WTC11 (cell line): ENCODE measurements around the gene KCNC4. TPM values are rescaled to one million over a fixed set of nuclear protein-coding genes. Genes with fewer than 3 reads are reported as not detected.

ENCODE experiments used
- ATAC-seq: fragments of 200-7000 bp; cut with Tn5 transposase; 2 replicates; pipeline ENCODE4 v1.10.0; 2021; ENCODE audit warnings: mild to moderate bottlenecking, moderate library complexity
- CTCF ChIA-PET: fragments of 300-600 bp; sonication (Branson Sonifier 250); formaldehyde crosslinking; loops from one replicate; lab custom pipeline; 2021; ENCODE audit warnings: antibody characterized with exemption; lab: Charles Lee
- POLR2A ChIA-PET: fragments of 350-600 bp; sonication (Branson Sonifier 250); formaldehyde crosslinking; loops from one replicate; lab custom pipeline; 2021; ENCODE audit warnings: antibody characterized with exemption; lab: Charles Lee
- DNase-seq: peaks from one replicate; pipeline ENCODE4 v3.0.0; 2021; ENCODE audit warnings: low spot score
- H3K27ac Mint-ChIP-seq: 2 replicates; pipeline ENCODE4 v1.8.0; 2021; ENCODE audit warnings: mixed read lengths
- H3K27me3 Mint-ChIP-seq: 2 replicates; pipeline ENCODE4 v1.8.0; 2021; ENCODE audit warnings: low read depth, mild to moderate bottlenecking, moderate library complexity, mixed read lengths
- H3K36me3 Mint-ChIP-seq: 2 replicates; pipeline ENCODE4 v1.8.0; 2021; ENCODE audit warnings: mixed read lengths
- H3K4me1 Mint-ChIP-seq: 2 replicates; pipeline ENCODE4 v1.8.0; 2022; ENCODE audit warnings: mixed read lengths
- H3K4me3 Mint-ChIP-seq: 2 replicates; pipeline ENCODE4 v1.8.0; 2021; ENCODE audit warnings: mild to moderate bottlenecking, moderate library complexity, mixed read lengths
- H3K9me3 Mint-ChIP-seq: 2 replicates; pipeline ENCODE4 v1.8.0; 2021; ENCODE audit warnings: mixed read lengths
- ATF6 ChIP-seq: sonication (generic); formaldehyde crosslinking; IDR thresholded peaks from 2 replicates; pipeline ENCODE4 v1.8.1; 2023; ENCODE audit warnings: mild to moderate bottlenecking, missing genetic modification reagents
- FOXK1 ChIP-seq: sonication (generic); formaldehyde crosslinking; IDR thresholded peaks from 2 replicates; pipeline ENCODE4 v1.8.0; 2022; ENCODE audit warnings: mild to moderate bottlenecking, moderate library complexity, missing genetic modification reagents
- FOXP1 ChIP-seq: sonication (generic); formaldehyde crosslinking; IDR thresholded peaks from 2 replicates; pipeline ENCODE4 v1.8.0; 2022; ENCODE audit warnings: missing genetic modification reagents, mild to moderate bottlenecking, moderate library complexity, borderline replicate concordance
- GABPB1 ChIP-seq: sonication (generic); formaldehyde crosslinking; IDR thresholded peaks from 2 replicates; pipeline ENCODE4 v1.8.1; 2023; ENCODE audit warnings: mild to moderate bottlenecking, missing genetic modification reagents
- HMGXB4 ChIP-seq: sonication (generic); formaldehyde crosslinking; IDR thresholded peaks from 2 replicates; pipeline ENCODE4 v1.8.1; 2023; ENCODE audit warnings: mild to moderate bottlenecking, moderate library complexity, missing genetic modification reagents
- IRF2 ChIP-seq: sonication (generic); formaldehyde crosslinking; IDR thresholded peaks from 2 replicates; pipeline ENCODE4 v1.8.0; 2022; ENCODE audit warnings: low read depth, missing genetic modification reagents, borderline replicate concordance
- KAT7 ChIP-seq: sonication (generic); formaldehyde crosslinking; IDR thresholded peaks from 2 replicates; pipeline ENCODE4 v1.8.1; 2023; ENCODE audit warnings: missing genetic modification reagents, mild to moderate bottlenecking, borderline replicate concordance
- MXD4 ChIP-seq: fragments of 250-450 bp; sonication (Bioruptor Pico); IDR thresholded peaks from 2 replicates; pipeline ENCODE4 v1.8.0; 2021; ENCODE audit warnings: mild to moderate bottlenecking, moderate library complexity, borderline replicate concordance
- NFATC4 ChIP-seq: fragments of 250-450 bp; sonication (Bioruptor Pico); IDR thresholded peaks from 2 replicates; pipeline ENCODE4 v1.9.0; 2021; ENCODE audit warnings: mild to moderate bottlenecking
- NR3C1 ChIP-seq: sonication (generic); formaldehyde crosslinking; conservative IDR thresholded peaks from 2 replicates; pipeline ENCODE4 v1.8.1; 2023; ENCODE audit warnings: low read depth, mild to moderate bottlenecking, missing genetic modification reagents
- SMAD4 ChIP-seq: sonication (generic); formaldehyde crosslinking; IDR thresholded peaks from 2 replicates; pipeline ENCODE4 v1.8.0; 2022; ENCODE audit warnings: mild to moderate bottlenecking, missing genetic modification reagents
- SOX15 ChIP-seq: fragments of 250-450 bp; sonication (Bioruptor Pico); IDR thresholded peaks from 2 replicates; pipeline ENCODE4 v1.9.0; 2021; ENCODE audit warnings: mild to moderate bottlenecking
- SP1 ChIP-seq: sonication (generic); formaldehyde crosslinking; conservative IDR thresholded peaks from 2 replicates; pipeline ENCODE4 v1.8.1; 2022; ENCODE audit warnings: missing genetic modification reagents
- TEAD4 ChIP-seq: sonication (generic); formaldehyde crosslinking; IDR thresholded peaks from 2 replicates; pipeline ENCODE4 v1.8.0; 2022; ENCODE audit warnings: mild to moderate bottlenecking, missing genetic modification reagents
- ZBTB43 ChIP-seq: sonication (generic); formaldehyde crosslinking; IDR thresholded peaks from 2 replicates; pipeline ENCODE4 v1.8.1; 2023; ENCODE audit warnings: mild to moderate bottlenecking, missing genetic modification reagents
- ZNF138 ChIP-seq: sonication (generic); formaldehyde crosslinking; conservative IDR thresholded peaks from 2 replicates; pipeline ENCODE4 v1.8.1; 2022; ENCODE audit warnings: mild to moderate bottlenecking, moderate library complexity, missing genetic modification reagents
- ZNF263 ChIP-seq: sonication (generic); formaldehyde crosslinking; IDR thresholded peaks from 2 replicates; pipeline ENCODE4 v1.8.1; 2022; ENCODE audit warnings: low read depth, mild to moderate bottlenecking, moderate library complexity, missing genetic modification reagents
- total RNA-seq: library from RNA; stranded (reverse); gene quantifications from 3 replicates; pipeline ENCODE4 v1.2.3, GENCODE V29; 2021
- TF ChIP-seq, protein P1 (sequence below): sonication (generic); formaldehyde crosslinking; IDR thresholded peaks from 2 replicates; pipeline ENCODE4 v1.8.0; 2022; ENCODE audit warnings: mild to moderate bottlenecking, missing genetic modification reagents
- TF ChIP-seq, protein P2 (sequence below): sonication (generic); formaldehyde crosslinking; IDR thresholded peaks from 2 replicates; pipeline ENCODE4 v1.8.1; 2022; ENCODE audit warnings: mild to moderate bottlenecking, moderate library complexity, missing genetic modification reagents
- TF ChIP-seq, protein P3 (sequence below): fragments of 250-450 bp; sonication (Bioruptor Pico); IDR thresholded peaks from 2 replicates; pipeline ENCODE4 v1.9.0; 2021; ENCODE audit warnings: moderate library complexity, mild to moderate bottlenecking, inconsistent platforms, borderline replicate concordance
- TF ChIP-seq, protein P4 (sequence below): sonication (generic); formaldehyde crosslinking; IDR thresholded peaks from 2 replicates; pipeline ENCODE4 v1.8.1; 2023; ENCODE audit warnings: mild to moderate bottlenecking, missing genetic modification reagents, moderate library complexity

The KCNC4 gene
- total RNA-seq, 1 experiment from 2014 or later, result 19.9 TPM

- TF ChIP-seq ATF6 (CRISPR knock-in tag) (no peak), MXD4 (no peak), GABPB1 (CRISPR knock-in tag) (no peak)
Observed at GRCh38 chr1:110208916-110209645, 1.0 kb upstream of the KCNC4 start (continued).

GRCh38 chr1:110210604-110211495 lies 736 bp downstream of the KCNC4 start:
- POLR2A ChIA-PET, result interaction anchor here (1.0 to 1.5 kb wide), 2 partner anchors 117 to 128 kb away, joined by 3 to 6 read pairs; no protein-coding TSS in a partner anchor
- Mint-ChIP-seq H3K27ac (no peak overlapping the region), H3K4me3 (peak overlapping the region; percentile 79), H3K9me3 (no peaks in the 10 kb centered on the region), H3K4me1 (peaks cover 33% of the 10 kb centered on the region), H3K27me3 (peaks cover 22% of the 10 kb centered on the region), H3K36me3 (no peaks in the 10 kb centered on the region)
- DNase-seq, result peak; percentile 63
- TF ChIP-seq ZBTB43 (CRISPR knock-in tag) (no peak), KAT7 (CRISPR knock-in tag) (0 out of 2 replicates have a peak, but pooled peaks have one; percentile 10), ZNF263 (peak; percentile 61; the same call in 1 of the 2 replicates), FOXP1 (peak; percentile 64; the same call in 1 of the 2 replicates), SOX15 (CRISPR knock-in tag) (no peak), SP1 (CRISPR knock-in tag) (peak; percentile 32; the same call in 1 of the 2 replicates), HMGXB4 (CRISPR knock-in tag) (0 out of 2 replicates have a peak, but pooled peaks have one; percentile 17)
- TF ChIP-seq, protein P1, sequence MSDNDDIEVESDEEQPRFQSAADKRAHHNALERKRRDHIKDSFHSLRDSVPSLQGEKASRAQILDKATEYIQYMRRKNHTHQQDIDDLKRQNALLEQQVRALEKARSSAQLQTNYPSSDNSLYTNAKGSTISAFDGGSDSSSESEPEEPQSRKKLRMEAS (CRISPR knock-in tag), result peak; percentile 34; the same call in 1 of the 2 replicates
- TF ChIP-seq, protein P2, sequence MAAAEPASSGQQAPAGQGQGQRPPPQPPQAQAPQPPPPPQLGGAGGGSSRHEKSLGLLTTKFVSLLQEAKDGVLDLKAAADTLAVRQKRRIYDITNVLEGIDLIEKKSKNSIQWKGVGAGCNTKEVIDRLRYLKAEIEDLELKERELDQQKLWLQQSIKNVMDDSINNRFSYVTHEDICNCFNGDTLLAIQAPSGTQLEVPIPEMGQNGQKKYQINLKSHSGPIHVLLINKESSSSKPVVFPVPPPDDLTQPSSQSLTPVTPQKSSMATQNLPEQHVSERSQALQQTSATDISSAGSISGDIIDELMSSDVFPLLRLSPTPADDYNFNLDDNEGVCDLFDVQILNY (CRISPR knock-in tag), result 0 out of 2 replicates have a peak, but pooled peaks have one; percentile 9
- CTCF ChIA-PET, result interaction anchor here (0.6 to 11.5 kb wide), 10 partner anchors 14 to 286 kb away, joined by 3 to 759 read pairs (median 14); partner anchors contain the start of gene RBM15
- ATAC-seq, result peak; percentile 1

- Mint-ChIP-seq H3K4me1 (peaks cover 33% of the 10 kb centered on the region), H3K9me3 (no peaks in the 10 kb centered on the region), H3K36me3 (no peaks in the 10 kb centered on the region), H3K27me3 (peaks cover 22% of the 10 kb centered on the region), H3K4me3 (peak overlapping the region; percentile 79), H3K27ac (no peak overlapping the region)
- DNase-seq, result no peak
- POLR2A ChIA-PET, result interaction anchor here (1.4 to 1.5 kb wide), 2 partner anchors 126 to 127 kb away, joined by 3 to 6 read pairs; no protein-coding TSS in a partner anchor
- no peak for ATAC-seq
- CTCF ChIA-PET, result interaction anchor here (0.9 to 11.5 kb wide), 10 partner anchors 11 to 284 kb away, joined by 3 to 759 read pairs (median 5); no protein-coding TSS in a partner anchor
- no peak for TF ChIP-seq NFATC4 (CRISPR knock-in tag)
- no peak for TF ChIP-seq FOXK1 (CRISPR knock-in tag)
- TF ChIP-seq, protein P3, sequence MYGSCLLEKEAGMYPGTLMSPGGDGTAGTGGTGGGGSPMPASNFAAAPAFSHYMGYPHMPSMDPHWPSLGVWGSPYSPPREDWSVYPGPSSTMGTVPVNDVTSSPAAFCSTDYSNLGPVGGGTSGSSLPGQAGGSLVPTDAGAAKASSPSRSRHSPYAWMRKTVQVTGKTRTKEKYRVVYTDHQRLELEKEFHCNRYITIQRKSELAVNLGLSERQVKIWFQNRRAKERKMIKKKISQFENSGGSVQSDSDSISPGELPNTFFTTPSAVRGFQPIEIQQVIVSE (CRISPR knock-in tag), result no peak
- TF ChIP-seq ZNF138 (CRISPR knock-in tag), result no peak
- peak; percentile 67 for TF ChIP-seq SMAD4
- 0 out of 2 replicates have a peak, but pooled peaks have one; percentile 57 for TF ChIP-seq NR3C1 (CRISPR knock-in tag)
- TF ChIP-seq IRF2 (CRISPR knock-in tag), result no peak
- TF ChIP-seq, protein P4, sequence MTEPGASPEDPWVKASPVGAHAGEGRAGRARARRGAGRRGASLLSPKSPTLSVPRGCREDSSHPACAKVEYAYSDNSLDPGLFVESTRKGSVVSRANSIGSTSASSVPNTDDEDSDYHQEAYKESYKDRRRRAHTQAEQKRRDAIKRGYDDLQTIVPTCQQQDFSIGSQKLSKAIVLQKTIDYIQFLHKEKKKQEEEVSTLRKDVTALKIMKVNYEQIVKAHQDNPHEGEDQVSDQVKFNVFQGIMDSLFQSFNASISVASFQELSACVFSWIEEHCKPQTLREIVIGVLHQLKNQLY (CRISPR knock-in tag), result no peak
- no peak for TF ChIP-seq TEAD4 (CRISPR knock-in tag)
Observed at GRCh38 chr1:110211496-110212168, 1.5 kb downstream of the KCNC4 start.
